Liver (tissue), 3 donors: ENCODE results near the gene KNTC1.

Source experiments
- JUND ChIP-seq, 2 donors: IDR thresholded peaks; 2 replicates each; pipeline ENCODE4 v1.6.1; 2016; ENCODE audit warnings: antibody characterized with exemption in 2 of 2
- RAD21 ChIP-seq, 2 donors: IDR thresholded peaks; 2 replicates each; pipeline ENCODE4 v1.6.1; 2016; ENCODE audit warnings: antibody characterized with exemption in 2 of 2, mild to moderate bottlenecking in 2 of 2
- SP1 ChIP-seq: IDR thresholded peaks from 2 replicates; pipeline ENCODE4 v1.6.1; 2018; ENCODE audit warnings: antibody characterized with exemption, mild to moderate bottlenecking
- TAF1 ChIP-seq: conservative IDR thresholded peaks from 2 replicates; pipeline ENCODE4 v1.6.1; 2016; ENCODE audit warnings: antibody characterized with exemption, mild to moderate bottlenecking
- TF ChIP-seq, protein P1 (sequence below): fragments of 150-350 bp; IDR thresholded peaks from 2 replicates; pipeline ENCODE4 v1.5.1; 2017; ENCODE audit warnings: improper control_type of control experiment, low read depth, low read length; ENCODE audit not compliant: missing input control
- TF ChIP-seq, protein P2 (sequence below): IDR thresholded peaks from 2 replicates; pipeline ENCODE4 v1.6.1; 2016; ENCODE audit warnings: antibody characterized with exemption, mild to moderate bottlenecking
- donor health status: healthy.
- donor health status: healthy.

DNA sequence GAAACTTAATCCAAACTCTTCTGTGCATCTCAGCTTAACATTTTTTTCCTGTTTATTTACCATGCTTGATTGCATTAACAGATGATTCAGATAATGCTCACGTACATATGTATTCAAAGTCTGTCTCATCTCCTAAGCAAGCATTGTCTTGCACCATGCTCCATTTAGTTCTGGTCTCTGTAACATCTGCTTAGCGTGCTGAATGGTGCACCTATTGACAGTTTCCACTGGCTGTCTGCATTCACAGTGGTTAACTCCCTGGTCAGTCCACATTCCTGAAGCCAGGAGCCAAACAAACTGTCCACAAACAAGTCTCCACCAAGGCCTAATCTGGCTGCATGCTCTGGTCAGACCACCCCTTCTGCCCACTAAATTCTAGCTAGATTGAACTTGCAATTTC is 83.9 kb downstream of the KNTC1 start:
- TF ChIP-seq, protein P1, sequence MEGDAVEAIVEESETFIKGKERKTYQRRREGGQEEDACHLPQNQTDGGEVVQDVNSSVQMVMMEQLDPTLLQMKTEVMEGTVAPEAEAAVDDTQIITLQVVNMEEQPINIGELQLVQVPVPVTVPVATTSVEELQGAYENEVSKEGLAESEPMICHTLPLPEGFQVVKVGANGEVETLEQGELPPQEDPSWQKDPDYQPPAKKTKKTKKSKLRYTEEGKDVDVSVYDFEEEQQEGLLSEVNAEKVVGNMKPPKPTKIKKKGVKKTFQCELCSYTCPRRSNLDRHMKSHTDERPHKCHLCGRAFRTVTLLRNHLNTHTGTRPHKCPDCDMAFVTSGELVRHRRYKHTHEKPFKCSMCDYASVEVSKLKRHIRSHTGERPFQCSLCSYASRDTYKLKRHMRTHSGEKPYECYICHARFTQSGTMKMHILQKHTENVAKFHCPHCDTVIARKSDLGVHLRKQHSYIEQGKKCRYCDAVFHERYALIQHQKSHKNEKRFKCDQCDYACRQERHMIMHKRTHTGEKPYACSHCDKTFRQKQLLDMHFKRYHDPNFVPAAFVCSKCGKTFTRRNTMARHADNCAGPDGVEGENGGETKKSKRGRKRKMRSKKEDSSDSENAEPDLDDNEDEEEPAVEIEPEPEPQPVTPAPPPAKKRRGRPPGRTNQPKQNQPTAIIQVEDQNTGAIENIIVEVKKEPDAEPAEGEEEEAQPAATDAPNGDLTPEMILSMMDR = no peak
- TF ChIP-seq, protein P2, sequence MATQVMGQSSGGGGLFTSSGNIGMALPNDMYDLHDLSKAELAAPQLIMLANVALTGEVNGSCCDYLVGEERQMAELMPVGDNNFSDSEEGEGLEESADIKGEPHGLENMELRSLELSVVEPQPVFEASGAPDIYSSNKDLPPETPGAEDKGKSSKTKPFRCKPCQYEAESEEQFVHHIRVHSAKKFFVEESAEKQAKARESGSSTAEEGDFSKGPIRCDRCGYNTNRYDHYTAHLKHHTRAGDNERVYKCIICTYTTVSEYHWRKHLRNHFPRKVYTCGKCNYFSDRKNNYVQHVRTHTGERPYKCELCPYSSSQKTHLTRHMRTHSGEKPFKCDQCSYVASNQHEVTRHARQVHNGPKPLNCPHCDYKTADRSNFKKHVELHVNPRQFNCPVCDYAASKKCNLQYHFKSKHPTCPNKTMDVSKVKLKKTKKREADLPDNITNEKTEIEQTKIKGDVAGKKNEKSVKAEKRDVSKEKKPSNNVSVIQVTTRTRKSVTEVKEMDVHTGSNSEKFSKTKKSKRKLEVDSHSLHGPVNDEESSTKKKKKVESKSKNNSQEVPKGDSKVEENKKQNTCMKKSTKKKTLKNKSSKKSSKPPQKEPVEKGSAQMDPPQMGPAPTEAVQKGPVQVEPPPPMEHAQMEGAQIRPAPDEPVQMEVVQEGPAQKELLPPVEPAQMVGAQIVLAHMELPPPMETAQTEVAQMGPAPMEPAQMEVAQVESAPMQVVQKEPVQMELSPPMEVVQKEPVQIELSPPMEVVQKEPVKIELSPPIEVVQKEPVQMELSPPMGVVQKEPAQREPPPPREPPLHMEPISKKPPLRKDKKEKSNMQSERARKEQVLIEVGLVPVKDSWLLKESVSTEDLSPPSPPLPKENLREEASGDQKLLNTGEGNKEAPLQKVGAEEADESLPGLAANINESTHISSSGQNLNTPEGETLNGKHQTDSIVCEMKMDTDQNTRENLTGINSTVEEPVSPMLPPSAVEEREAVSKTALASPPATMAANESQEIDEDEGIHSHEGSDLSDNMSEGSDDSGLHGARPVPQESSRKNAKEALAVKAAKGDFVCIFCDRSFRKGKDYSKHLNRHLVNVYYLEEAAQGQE = no peak
- TF ChIP-seq JUND (IDR thresholded peaks at IDR 0.05) (no peak), TAF1 (no peak), SP1 (no peak), RAD21 (IDR thresholded peaks at IDR 0.05) (no peak)
